HUES48 (cell line): ENCODE data around the gene FBXW4.
A peak's percentile ranks its signal among the peaks of the same experiment; 100 is the strongest.

Experiments used
- H3K27ac ChIP-seq: one replicate; pipeline ENCODE4 v1.7.0; 2013; ENCODE audit warnings: low read depth, low read length, inconsistent platforms
- H3K27me3 ChIP-seq: 2 replicates; pipeline ENCODE4 v1.6.1; 2013; ENCODE audit warnings: mild to moderate bottlenecking, low read length; ENCODE audit not compliant: control insufficient read depth, insufficient read depth
- H3K36me3 ChIP-seq: 2 replicates; pipeline ENCODE4 v1.6.1; 2013; ENCODE audit warnings: low read length; ENCODE audit not compliant: control insufficient read depth, insufficient read depth
- H3K4me1 ChIP-seq: 2 replicates; pipeline ENCODE4 v1.6.1; 2013; ENCODE audit warnings: mild to moderate bottlenecking, low read length; ENCODE audit not compliant: control insufficient read depth, insufficient read depth
- H3K4me3 ChIP-seq: 2 replicates; pipeline ENCODE4 v1.5.1; 2013; ENCODE audit warnings: mild to moderate bottlenecking, low read depth, low read length
- H3K9ac ChIP-seq: 2 replicates; pipeline ENCODE4 v1.6.1; 2013; ENCODE audit warnings: mild to moderate bottlenecking, low read depth, low read length, moderate library complexity
- H3K9me3 ChIP-seq: 2 replicates; pipeline ENCODE4 v1.6.1; 2013; ENCODE audit warnings: low read length; ENCODE audit not compliant: control insufficient read depth, insufficient read depth

The FBXW4 gene

DNA sequence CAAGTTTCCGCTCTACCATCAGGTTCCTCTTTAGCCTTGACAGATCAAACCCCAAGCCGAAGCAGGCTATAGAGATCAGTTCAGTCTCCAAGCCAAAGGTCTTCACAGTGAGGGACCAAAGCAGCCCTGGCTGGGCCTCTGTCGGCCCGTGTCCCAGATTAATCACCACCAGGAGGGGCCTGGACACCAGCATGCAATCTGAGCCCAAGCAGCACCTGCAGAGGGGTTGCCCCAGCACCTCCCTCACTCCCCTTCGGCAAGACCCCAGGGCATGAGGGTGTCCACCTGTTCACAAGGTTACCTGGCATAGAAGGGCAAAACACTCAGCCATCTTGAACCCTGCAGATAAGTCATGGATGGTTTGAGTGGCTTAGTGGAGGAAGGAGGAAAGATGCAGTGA is 36.0 kb downstream of the FBXW4 start:
- Histone ChIP-seq H3K27ac (no peak overlapping the region), H3K9me3 (no peaks in the 10 kb centered on the region), H3K4me3 (no peak overlapping the region), H3K27me3 (no peaks in the 10 kb centered on the region), H3K4me1 (peaks cover 17% of the 10 kb centered on the region), H3K9ac (no peak overlapping the region), H3K36me3 (peaks cover 25% of the 10 kb centered on the region)

- Histone ChIP-seq H3K36me3 (peaks cover 13% of the 10 kb centered on the region; the same call in 1 of the 2 replicates), H3K4me3 (no peak overlapping the region), H3K9ac (no peak overlapping the region), H3K9me3 (no peaks in the 10 kb centered on the region), H3K4me1 (peaks cover 21% of the 10 kb centered on the region), H3K27me3 (no peaks in the 10 kb centered on the region), H3K27ac (no peak overlapping the region)
Measured at GRCh38 chr10:101656890-101657289, 38.1 kb downstream of the FBXW4 start.

DNA sequence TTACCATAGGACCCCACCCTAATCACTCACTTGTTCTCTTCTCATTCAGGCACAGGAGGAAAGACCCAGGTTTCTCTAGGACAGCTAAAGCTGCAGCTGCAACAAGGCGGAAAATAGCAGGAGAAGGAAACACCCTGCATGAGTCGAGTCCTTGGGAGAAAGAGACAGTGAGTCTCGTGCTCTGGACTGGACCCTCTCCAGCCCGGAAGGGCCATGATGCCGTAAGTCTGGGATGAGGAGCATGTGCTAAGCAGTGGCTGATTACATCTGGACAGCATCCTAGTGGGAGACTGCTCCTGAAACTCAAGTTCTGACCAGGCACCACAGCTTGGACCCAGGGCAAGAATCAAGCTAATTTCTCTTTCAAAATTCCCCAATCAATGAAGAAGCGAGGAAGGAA is 39.4 kb downstream of the FBXW4 start:
- Histone ChIP-seq H3K27ac (no peak overlapping the region), H3K9me3 (no peaks in the 10 kb centered on the region), H3K4me3 (no peak overlapping the region), H3K9ac (no peak overlapping the region), H3K27me3 (no peaks in the 10 kb centered on the region), H3K4me1 (peaks cover 21% of the 10 kb centered on the region), H3K36me3 (peaks cover 13% of the 10 kb centered on the region; the same call in 1 of the 2 replicates)

DNA sequence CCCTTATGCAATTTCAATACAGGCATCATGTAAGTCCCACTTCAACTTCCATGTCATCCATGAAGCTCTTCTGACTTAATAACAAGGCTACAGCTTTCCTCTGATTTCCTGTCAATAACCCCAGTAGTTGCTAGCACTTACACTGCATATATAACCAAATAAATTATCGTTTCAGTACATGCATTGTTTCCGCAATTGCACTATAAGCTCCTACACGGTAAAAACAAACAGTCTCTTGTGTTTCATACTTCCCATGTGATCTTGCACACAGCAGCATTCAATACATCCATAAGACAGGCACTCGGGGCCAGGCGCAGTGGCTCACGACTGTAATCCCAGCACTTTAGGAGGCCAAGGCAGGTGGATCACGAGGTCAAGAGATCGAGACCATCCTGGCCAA is 41.4 kb downstream of the FBXW4 start:
- Histone ChIP-seq H3K9me3 (no peaks in the 10 kb centered on the region), H3K27ac (no peak overlapping the region), H3K9ac (no peak overlapping the region), H3K4me1 (peaks cover 11% of the 10 kb centered on the region), H3K36me3 (peaks cover 4% of the 10 kb centered on the region; the same call in 1 of the 2 replicates), H3K27me3 (no peaks in the 10 kb centered on the region), H3K4me3 (no peak overlapping the region)

GRCh38 chr10:101651336-101651735 is 43.6 kb downstream of the FBXW4 start:
- no peaks in the 10 kb centered on the region for H3K27me3 ChIP-seq
- H3K9me3 ChIP-seq: no peaks in the 10 kb centered on the region
- H3K9ac ChIP-seq: no peak overlapping the region
- peaks cover 3% of the 10 kb centered on the region; the same call in 1 of the 2 replicates for H3K36me3 ChIP-seq
- H3K27ac ChIP-seq: no peak overlapping the region
- no peak overlapping the region for H3K4me3 ChIP-seq
- H3K4me1 ChIP-seq: peaks cover 11% of the 10 kb centered on the region

DNA sequence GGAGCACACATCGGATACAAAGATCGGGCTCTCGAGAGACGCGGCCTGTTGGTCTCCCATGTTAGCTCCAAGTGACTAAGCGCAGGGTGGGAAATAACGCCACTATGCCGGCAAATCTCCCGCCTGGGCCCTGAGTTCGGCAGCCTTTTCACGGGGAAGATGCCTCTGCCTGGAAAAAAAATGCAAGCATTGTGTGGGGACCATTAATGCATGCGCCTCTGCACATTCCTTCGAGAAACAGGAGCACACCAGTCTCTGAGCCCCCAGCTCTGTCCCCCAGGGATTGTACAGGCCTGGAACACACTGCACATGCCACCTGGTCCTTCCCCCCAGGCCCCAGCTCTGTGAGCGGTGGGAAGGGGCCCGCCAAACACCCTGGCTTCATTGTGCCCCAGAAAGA is 44.1 kb downstream of the FBXW4 start:
- H3K9ac ChIP-seq: no peak overlapping the region
- H3K9me3 ChIP-seq: no peaks in the 10 kb centered on the region
- H3K36me3 ChIP-seq: 0 out of 2 replicates have a peak, but pooled peaks cover 3% of the 10 kb centered on the region
- H3K27ac ChIP-seq: peak overlapping the region; percentile 2
- peaks cover 11% of the 10 kb centered on the region for H3K4me1 ChIP-seq
- H3K4me3 ChIP-seq: no peak overlapping the region
- H3K27me3 ChIP-seq: no peaks in the 10 kb centered on the region

DNA sequence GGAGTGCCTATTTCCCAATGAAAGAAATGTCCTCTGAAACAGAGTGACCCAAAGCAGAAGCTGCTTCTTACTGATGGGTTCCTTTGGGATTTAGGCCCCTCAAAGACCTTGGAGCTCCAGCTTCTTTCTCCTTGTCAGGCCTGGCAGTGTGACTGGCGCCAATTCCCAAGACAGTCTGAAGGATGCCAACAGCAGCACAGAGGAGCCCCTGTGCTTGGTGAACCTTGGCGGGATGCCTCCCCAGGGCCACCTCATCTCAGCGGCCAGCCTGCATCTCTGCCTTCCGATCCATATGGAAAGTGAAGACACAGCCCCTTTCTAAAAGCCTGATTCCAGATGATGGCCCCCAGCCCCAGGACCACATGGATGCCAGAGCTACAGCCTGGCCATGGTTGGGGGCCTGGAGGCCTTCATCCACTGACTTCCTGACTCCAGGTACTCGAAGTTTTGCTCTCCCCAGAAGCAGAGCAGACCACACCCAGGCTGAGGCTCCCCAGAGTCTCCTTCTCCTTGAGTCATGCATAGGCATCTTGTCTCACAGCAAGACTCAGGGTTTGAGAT is 45.4 kb downstream of the FBXW4 start:
- 0 out of 2 replicates have a peak, but pooled peaks cover 3% of the 10 kb centered on the region for H3K36me3 ChIP-seq
- H3K27me3 ChIP-seq: no peaks in the 10 kb centered on the region
- H3K9me3 ChIP-seq: no peaks in the 10 kb centered on the region
- H3K4me1 ChIP-seq: peaks cover 21% of the 10 kb centered on the region
- no peak overlapping the region for H3K4me3 ChIP-seq
- H3K9ac ChIP-seq: no peak overlapping the region
- H3K27ac ChIP-seq: no peak overlapping the region

DNA sequence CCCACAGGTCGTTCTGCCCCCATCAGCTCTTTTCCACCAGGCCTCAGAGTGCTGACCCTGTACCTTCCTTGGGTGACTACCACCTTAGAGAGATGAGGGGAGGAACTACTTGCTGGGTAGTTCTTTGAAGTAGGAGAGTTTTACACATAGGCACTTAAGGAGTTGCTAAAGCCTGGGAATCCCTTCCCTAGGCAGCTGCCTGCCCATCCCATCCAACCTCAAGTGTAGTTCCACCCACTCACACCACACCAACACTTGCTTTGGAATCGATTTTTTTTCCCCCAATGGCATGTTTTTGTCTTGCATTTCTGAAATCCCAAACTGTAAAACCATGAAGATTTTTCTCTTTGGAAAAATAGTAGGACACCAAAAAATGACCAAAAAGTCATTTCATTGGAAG is 47.7 kb downstream of the FBXW4 start:
- Histone ChIP-seq H3K27me3 (no peaks in the 10 kb centered on the region), H3K27ac (no peak overlapping the region), H3K36me3 (0 out of 2 replicates have a peak, but pooled peaks cover 3% of the 10 kb centered on the region), H3K4me1 (peaks cover 42% of the 10 kb centered on the region), H3K9me3 (no peaks in the 10 kb centered on the region), H3K9ac (no peak overlapping the region), H3K4me3 (no peak overlapping the region)

DNA sequence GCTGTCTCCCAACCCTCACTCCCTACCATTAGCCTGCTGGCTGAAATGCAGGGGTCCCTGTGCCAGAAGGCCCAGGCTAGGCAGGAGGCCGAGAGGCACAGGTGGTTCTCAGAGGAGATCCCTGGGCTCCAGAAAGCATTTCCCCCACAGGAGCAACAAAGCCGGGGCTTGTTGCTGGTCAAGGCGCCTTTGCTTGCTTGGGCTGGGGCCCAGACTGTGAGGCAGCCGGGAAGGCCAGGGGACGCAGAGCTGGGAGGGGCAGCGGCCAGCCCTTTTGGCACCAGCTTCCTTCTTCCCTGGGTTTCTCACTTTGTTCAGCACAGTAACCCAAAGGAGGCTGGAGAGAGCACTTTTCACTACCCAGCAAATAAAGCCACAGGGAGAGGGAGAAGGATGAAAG is 48.6 kb downstream of the FBXW4 start:
- H3K4me1 ChIP-seq: peaks cover 34% of the 10 kb centered on the region
- no peak overlapping the region for H3K27ac ChIP-seq
- no peaks in the 10 kb centered on the region for H3K9me3 ChIP-seq
- H3K4me3 ChIP-seq: no peak overlapping the region
- H3K9ac ChIP-seq: no peak overlapping the region
- no peaks in the 10 kb centered on the region for H3K27me3 ChIP-seq
- H3K36me3 ChIP-seq: 0 out of 2 replicates have a peak, but pooled peaks cover 3% of the 10 kb centered on the region

- H3K4me1 ChIP-seq: peaks cover 32% of the 10 kb centered on the region
- no peaks in the 10 kb centered on the region for H3K27me3 ChIP-seq
- 0 out of 2 replicates have a peak, but pooled peaks cover 3% of the 10 kb centered on the region for H3K36me3 ChIP-seq
- H3K27ac ChIP-seq: no peak overlapping the region
- no peak overlapping the region for H3K4me3 ChIP-seq
- H3K9ac ChIP-seq: no peak overlapping the region
- no peaks in the 10 kb centered on the region for H3K9me3 ChIP-seq
Measured at GRCh38 chr10:101645659-101646058, 49.3 kb downstream of the FBXW4 start.

- no peaks in the 10 kb centered on the region for H3K9me3 ChIP-seq
- peak overlapping the region; percentile 88 for H3K27ac ChIP-seq
- no peaks in the 10 kb centered on the region for H3K27me3 ChIP-seq
- 0 out of 2 replicates have a peak, but pooled peaks cover 6% of the 10 kb centered on the region for H3K36me3 ChIP-seq
- H3K4me3 ChIP-seq: no peak overlapping the region
- H3K4me1 ChIP-seq: peaks cover 32% of the 10 kb centered on the region
- H3K9ac ChIP-seq: peak overlapping the region; percentile 18; the same call in 1 of the 2 replicates
Measured at GRCh38 chr10:101644002-101644401, 51.0 kb downstream of the FBXW4 start.
